CD14-positive monocyte (primary cell): ENCODE measurements around the gene RAD51D. TPM values are rescaled to one million over a fixed set of nuclear protein-coding genes. Genes with fewer than 3 reads are reported as not detected.
A peak's percentile ranks its signal among the peaks of the same experiment; 100 is the strongest.
"Not testable (repeated sequence)": the region's sequence is repeated elsewhere in the genome, so short reads cannot be mapped to it uniquely, and the experiment has no call there.

Experiments used
- DNase-seq, 3 donors: peaks; one replicate each; pipeline ENCODE4 v3.0.0-alpha.2; 2011 to 2022
- H2AFZ ChIP-seq: 2 replicates; pipeline ENCODE4 v1.6.0; 2012; ENCODE audit warnings: mild to moderate bottlenecking, low read depth, low read length, inconsistent platforms; ENCODE audit not compliant: insufficient read depth, poor library complexity, severe bottlenecking
- H3K27ac ChIP-seq, 2 donors: 1 replicate in 1 of 2; 2 replicates in 1 of 2; pipeline ENCODE4 v1.5.1; 2012 to 2013; ENCODE audit warnings: low read length in 2 of 2, control low read depth in 1 of 2, inconsistent platforms in 1 of 2, low read depth in 1 of 2, mild to moderate bottlenecking in 1 of 2
- H3K27me3 ChIP-seq, 2 donors: one replicate each; pipeline versions ENCODE4 v1.6.0 to v1.6.1; 2011 to 2013; ENCODE audit warnings: low read length in 2 of 2; ENCODE audit not compliant: control insufficient read depth in 2 of 2, insufficient read depth in 2 of 2
- H3K36me3 ChIP-seq, 2 donors: replicated peaks in 1 of 2; 1 replicate in 1 of 2; 2 replicates in 1 of 2; pipeline versions ENCODE4 v1.5.1 to v1.6.1; 2012 to 2013; ENCODE audit warnings: low read length in 2 of 2, control low read depth in 1 of 2, inconsistent platforms in 1 of 2, mild to moderate bottlenecking in 1 of 2; ENCODE audit not compliant: insufficient read depth in 2 of 2, control insufficient read depth in 1 of 2
- H3K4me1 ChIP-seq, 2 donors: 1 replicate in 1 of 2; 2 replicates in 1 of 2; pipeline versions ENCODE4 v1.5.1 to v1.6.1; 2012 to 2013; ENCODE audit warnings: low read length in 2 of 2, control low read depth in 1 of 2, inconsistent platforms in 1 of 2, mild to moderate bottlenecking in 1 of 2, moderate library complexity in 1 of 2; ENCODE audit not compliant: insufficient read depth in 2 of 2, control insufficient read depth in 1 of 2
- H3K4me2 ChIP-seq: replicated peaks from 2 replicates; pipeline ENCODE3; 2012; ENCODE audit warnings: low read length, moderate library complexity, mild to moderate bottlenecking; ENCODE audit not compliant: poor library complexity, severe bottlenecking; ENCODE audit errors: extremely low read depth
- H3K4me3 ChIP-seq, 3 experiments: fragments of 200-600 bp in 1 of 3; sonication (generic) in 1 of 3; replicated peaks in 1 of 3; 1 replicate in 2 of 3; 2 replicates in 1 of 3; pipeline ENCODE4 v1.5.1; 2011 to 2013; ENCODE audit warnings: low read length in 3 of 3, mild to moderate bottlenecking in 3 of 3, control low read depth in 2 of 3, low read depth in 2 of 3, inconsistent platforms in 1 of 3, moderate library complexity in 1 of 3
- H3K79me2 ChIP-seq: 2 replicates; pipeline ENCODE4 v1.6.0; 2012; ENCODE audit warnings: mild to moderate bottlenecking, control low read depth, inconsistent platforms, low read length, moderate library complexity; ENCODE audit not compliant: insufficient read depth
- H3K9ac ChIP-seq: 2 replicates; pipeline ENCODE4 v1.6.0; 2017; ENCODE audit warnings: low read length, mild to moderate bottlenecking; ENCODE audit not compliant: insufficient read depth, poor library complexity, severe bottlenecking
- H3K9me3 ChIP-seq, 2 donors: replicated peaks in 1 of 2; 1 replicate in 1 of 2; 2 replicates in 1 of 2; pipeline versions ENCODE4 v1.5.1 to v1.6.1; 2012 to 2013; ENCODE audit warnings: low read length in 2 of 2, control low read depth in 1 of 2; ENCODE audit not compliant: control insufficient read depth in 1 of 2, insufficient read depth in 1 of 2
- H4K20me1 ChIP-seq: 2 replicates; pipeline ENCODE4 v1.6.0; 2012; ENCODE audit warnings: mild to moderate bottlenecking, low read length, control low read depth, moderate library complexity; ENCODE audit not compliant: insufficient read depth
- H3K27ac Mint-ChIP-seq, 7 donors: one replicate each; pipeline ENCODE4 v1.8.0; 2020; ENCODE audit warnings: mild to moderate bottlenecking in 7 of 7, mixed read lengths in 7 of 7, moderate library complexity in 6 of 7, inconsistent platforms in 2 of 7
- H3K27me3 Mint-ChIP-seq, 3 donors: one replicate each; pipeline ENCODE4 v1.8.0; 2021 to 2022; ENCODE audit warnings: low read depth in 3 of 3, mild to moderate bottlenecking in 3 of 3, mixed read lengths in 3 of 3, moderate library complexity in 3 of 3, inconsistent platforms in 1 of 3
- H3K36me3 Mint-ChIP-seq, 2 donors: one replicate each; pipeline ENCODE4 v1.8.0; 2020; ENCODE audit warnings: mixed read lengths in 2 of 2, inconsistent platforms in 1 of 2, mild to moderate bottlenecking in 1 of 2
- H3K4me1 Mint-ChIP-seq: one replicate; pipeline ENCODE4 v1.8.0; 2020; ENCODE audit warnings: mild to moderate bottlenecking, mixed read lengths
- H3K4me3 Mint-ChIP-seq, 2 donors: one replicate each; pipeline ENCODE4 v1.8.0; 2020; ENCODE audit warnings: mild to moderate bottlenecking in 2 of 2, mixed read lengths in 2 of 2, moderate library complexity in 1 of 2
- H3K9me3 Mint-ChIP-seq, 7 donors: one replicate each; pipeline ENCODE4 v1.8.0; 2020 to 2022; ENCODE audit warnings: mixed read lengths in 7 of 7, mild to moderate bottlenecking in 6 of 7, moderate library complexity in 6 of 7, inconsistent platforms in 2 of 7
- WGBS: methylation state at CpG from one replicate; pipeline ENCODE4 v1.1.5; 2013; ENCODE audit warnings: missing lambda C conversion rate; ENCODE audit not compliant: insufficient coverage; 5-methylcytosine and 5-hydroxymethylcytosine counted together
- intact Hi-C, 2 donors: fragments of 100-400 bp; cut with micrococcal nuclease; formaldehyde crosslinking; loops; one replicate each; pipeline versions ENCODE4 v1.15.0 to v1.15.1; 2023
- polyA plus RNA-seq, 3 donors: library from polyadenylated mRNA; depleted of rRNA in 1 of 3; unstranded in 2 of 3; stranded (reverse) in 1 of 3; fragments of 300-500 nt in 2 of 3; fragments of >200 nt in 1 of 3; fragmentation: Illumina TruSeq in 2 of 3; gene quantifications; 1 replicate in 2 of 3; 2 replicates in 1 of 3; pipeline ENCODE4 v1.2.3, GENCODE V29; 2012 to 2021
- TF ChIP-seq, protein P1 (sequence below): fragments of 200-600 bp; IDR thresholded peaks from one replicate; pipeline ENCODE4 v1.8.0; 2022; ENCODE audit warnings: antibody characterized with exemption, mild to moderate bottlenecking

Gene RAD51D
- polyA plus RNA-seq, 3 donors, result 4.4 to 6.9 (median 5.8) TPM

DNA sequence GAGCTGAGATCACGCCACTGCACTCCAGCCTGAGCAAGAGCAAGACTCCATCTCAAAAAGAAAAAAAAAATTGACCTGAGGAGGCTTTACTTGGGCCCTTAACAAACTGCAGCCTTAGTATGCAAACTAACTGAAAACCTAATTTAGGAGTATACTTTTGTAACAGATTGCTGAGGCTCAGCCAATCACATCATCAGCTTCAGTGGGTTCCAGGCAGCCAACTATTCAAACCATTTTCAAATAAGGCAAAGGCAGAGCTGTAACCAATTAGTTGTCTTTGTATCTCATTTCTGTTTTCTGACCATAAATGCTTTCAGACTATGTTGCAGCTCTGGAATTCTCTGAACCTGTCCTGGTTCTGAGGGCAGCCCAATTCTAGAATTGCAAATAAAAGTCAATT is 23.9 kb downstream of the RAD51D start:
- H3K9me3 Mint-ChIP-seq, result no peaks in the 10 kb centered on the region
- H3K27ac Mint-ChIP-seq, result no peak overlapping the region
- DNase-seq, result no peak
- no peak overlapping the region for H3K4me3 ChIP-seq
- H3K27me3 Mint-ChIP-seq, result peaks cover 0 to 2% (median 0%) of the 10 kb centered on the region in 3 donors
- no peaks in the 10 kb centered on the region for H3K79me2 ChIP-seq
- peaks cover 22 to 30% of the 10 kb centered on the region in 2 donors for H3K36me3 Mint-ChIP-seq
- H3K9ac ChIP-seq, result no peak overlapping the region
- peaks cover 11 to 20% of the 10 kb centered on the region in 2 donors for H3K36me3 ChIP-seq
- H3K4me1 Mint-ChIP-seq, result peaks cover 17% of the 10 kb centered on the region
- TF ChIP-seq, protein P1, sequence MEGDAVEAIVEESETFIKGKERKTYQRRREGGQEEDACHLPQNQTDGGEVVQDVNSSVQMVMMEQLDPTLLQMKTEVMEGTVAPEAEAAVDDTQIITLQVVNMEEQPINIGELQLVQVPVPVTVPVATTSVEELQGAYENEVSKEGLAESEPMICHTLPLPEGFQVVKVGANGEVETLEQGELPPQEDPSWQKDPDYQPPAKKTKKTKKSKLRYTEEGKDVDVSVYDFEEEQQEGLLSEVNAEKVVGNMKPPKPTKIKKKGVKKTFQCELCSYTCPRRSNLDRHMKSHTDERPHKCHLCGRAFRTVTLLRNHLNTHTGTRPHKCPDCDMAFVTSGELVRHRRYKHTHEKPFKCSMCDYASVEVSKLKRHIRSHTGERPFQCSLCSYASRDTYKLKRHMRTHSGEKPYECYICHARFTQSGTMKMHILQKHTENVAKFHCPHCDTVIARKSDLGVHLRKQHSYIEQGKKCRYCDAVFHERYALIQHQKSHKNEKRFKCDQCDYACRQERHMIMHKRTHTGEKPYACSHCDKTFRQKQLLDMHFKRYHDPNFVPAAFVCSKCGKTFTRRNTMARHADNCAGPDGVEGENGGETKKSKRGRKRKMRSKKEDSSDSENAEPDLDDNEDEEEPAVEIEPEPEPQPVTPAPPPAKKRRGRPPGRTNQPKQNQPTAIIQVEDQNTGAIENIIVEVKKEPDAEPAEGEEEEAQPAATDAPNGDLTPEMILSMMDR, result no peak
- H3K4me1 ChIP-seq, result peaks cover 11 to 12% of the 10 kb centered on the region in 2 donors
- 100% methylated on average over 1 of the region's 1 CpG for WGBS
- H3K4me2 ChIP-seq, result no peak overlapping the region
- no peaks in the 10 kb centered on the region for H3K27me3 ChIP-seq
- no peak overlapping the region for H2AFZ ChIP-seq
- intact Hi-C loops, result no loop called here
- H3K9me3 ChIP-seq, result no peaks in the 10 kb centered on the region
- H3K27ac ChIP-seq, result no peak overlapping the region
- no peak overlapping the region for H3K4me3 Mint-ChIP-seq
- no peaks in the 10 kb centered on the region for H4K20me1 ChIP-seq

DNA sequence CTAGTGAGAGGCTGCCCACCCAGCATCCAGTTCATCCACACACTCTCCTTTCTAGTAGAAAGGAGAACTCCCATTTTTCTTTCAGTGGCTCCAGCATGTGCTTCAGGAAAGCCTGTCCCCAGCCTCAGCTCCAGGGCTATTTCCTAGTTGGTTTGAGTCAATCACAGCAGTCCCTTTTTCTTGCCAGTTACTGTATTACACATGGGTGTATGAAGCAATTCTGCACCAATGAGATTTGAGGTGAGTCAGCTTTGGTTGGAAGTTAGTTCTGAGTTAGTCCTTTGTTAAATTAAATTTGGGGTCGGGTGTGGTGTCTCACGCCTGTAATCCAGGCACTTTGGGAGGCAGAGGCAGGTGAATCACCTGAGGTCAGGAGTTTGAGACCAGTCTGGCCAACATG is 24.8 kb downstream of the RAD51D start:
- Histone ChIP-seq H3K27ac (no peak overlapping the region), H3K4me1 (peaks cover 12 to 15% of the 10 kb centered on the region in 2 donors)
- WGBS, result no CpG with 5 or more reads among the region's 2 CpGs

DNA sequence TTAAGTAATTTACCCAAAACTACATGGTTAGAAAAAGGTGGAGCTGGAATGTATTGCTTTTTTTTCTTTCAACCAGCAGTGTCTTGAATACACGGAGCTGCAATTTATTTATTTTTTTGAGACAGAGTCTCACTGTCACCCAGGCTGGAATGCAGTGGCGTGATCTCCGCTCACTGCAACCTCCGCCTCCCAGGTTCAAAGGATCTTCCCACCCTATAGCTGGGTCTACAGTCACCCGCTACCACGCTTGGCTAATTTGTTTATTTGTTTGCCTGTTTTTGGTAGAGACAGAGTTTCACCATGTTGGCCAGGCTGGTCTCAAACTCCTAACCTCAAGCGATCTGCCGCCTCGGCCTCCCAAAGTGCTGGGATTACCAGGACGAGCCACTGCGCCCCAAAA is 29.0 kb downstream of the RAD51D start:
- not testable (repeated sequence) for DNase-seq, H3K9me3 ChIP-seq, H3K36me3 Mint-ChIP-seq, H3K4me3 ChIP-seq, H3K4me2 ChIP-seq, H2AFZ ChIP-seq, H3K27me3 Mint-ChIP-seq, H3K9me3 Mint-ChIP-seq, H3K9ac ChIP-seq, H3K27ac Mint-ChIP-seq, H3K36me3 ChIP-seq, H3K4me3 Mint-ChIP-seq, H3K27ac ChIP-seq, H3K27me3 ChIP-seq
- peaks cover 30% of the 10 kb centered on the region for H3K79me2 ChIP-seq
- intact Hi-C loops, result loop anchor here in 1 of 2 donors (5.0 kb wide), 1 partner anchor 68 kb away; no protein-coding TSS in a partner anchor
- H3K4me1 Mint-ChIP-seq, result peaks cover 41% of the 10 kb centered on the region
- WGBS, result 96% methylated on average over 7 of the region's 11 CpGs
- peaks cover 30 to 38% of the 10 kb centered on the region in 2 donors for H3K4me1 ChIP-seq
- H4K20me1 ChIP-seq, result peaks cover 11% of the 10 kb centered on the region

More for the DNA sequence above, 24.8 kb downstream of the RAD51D start:
- no peaks in the 10 kb centered on the region for H3K9me3 ChIP-seq
- TF ChIP-seq, protein P1, result no peak
- H3K27ac Mint-ChIP-seq, result peak overlapping the region in 6 of 7 donors; percentile 15 to 91 (median 78)
- peaks cover 15% of the 10 kb centered on the region for H3K4me1 Mint-ChIP-seq
- no peaks in the 10 kb centered on the region for H3K27me3 ChIP-seq
- H3K36me3 Mint-ChIP-seq, result peaks cover 14 to 21% of the 10 kb centered on the region in 2 donors
- intact Hi-C loops, result loop anchor here in 1 of 2 donors (5.0 kb wide), 1 partner anchor 73 kb away; no protein-coding TSS in a partner anchor
- no peak overlapping the region for H3K4me2 ChIP-seq
- no peaks in the 10 kb centered on the region for H3K9me3 Mint-ChIP-seq
- no peak overlapping the region for H3K4me3 Mint-ChIP-seq
- no peak overlapping the region for H2AFZ ChIP-seq
- H4K20me1 ChIP-seq, result no peaks in the 10 kb centered on the region
- no peak overlapping the region for H3K4me3 ChIP-seq
- no peaks in the 10 kb centered on the region for H3K79me2 ChIP-seq
- H3K9ac ChIP-seq, result no peak overlapping the region
- peaks cover 0 to 2% (median 0%) of the 10 kb centered on the region in 3 donors for H3K27me3 Mint-ChIP-seq
- H3K36me3 ChIP-seq, result peaks cover 6 to 12% of the 10 kb centered on the region in 2 donors
- DNase-seq, result peak; percentile 30 to 74 (median 64)
